B cell (primary cell): ENCODE measurements around the gene PSMA6.

Experiments
- EZH2 ChIP-seq: IDR thresholded peaks from 2 replicates; pipeline ENCODE4 v1.6.1; 2012; ENCODE audit warnings: borderline replicate concordance, low read depth, mild to moderate bottlenecking, moderate library complexity, low read length; ENCODE audit not compliant: insufficient read depth, poor library complexity, severe bottlenecking
- TF ChIP-seq, protein P1 (sequence below): fragments of 200-600 bp; IDR thresholded peaks from one replicate; pipeline ENCODE4 v1.8.0; 2022; ENCODE audit warnings: antibody characterized with exemption, mild to moderate bottlenecking

DNA sequence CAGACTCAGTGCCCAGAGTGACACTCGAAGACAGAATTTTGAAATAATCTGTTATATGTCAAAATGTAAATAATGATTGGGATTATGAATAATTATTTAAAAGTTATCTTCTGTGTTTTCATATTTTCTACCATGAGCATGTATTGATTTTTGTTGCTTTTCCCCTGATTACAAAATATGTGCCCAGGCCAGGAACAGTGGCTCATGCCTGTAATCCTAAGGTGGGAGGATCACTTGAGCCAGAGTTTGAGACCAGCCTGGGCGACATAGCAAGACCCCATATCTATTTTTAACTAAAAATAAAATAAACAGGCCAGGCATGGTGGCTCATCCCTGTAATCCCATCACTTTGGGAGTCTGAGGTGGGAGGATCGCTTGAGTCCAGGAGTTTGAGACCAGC, 13.5 kb downstream of the PSMA6 start:
- TF ChIP-seq, protein P1, sequence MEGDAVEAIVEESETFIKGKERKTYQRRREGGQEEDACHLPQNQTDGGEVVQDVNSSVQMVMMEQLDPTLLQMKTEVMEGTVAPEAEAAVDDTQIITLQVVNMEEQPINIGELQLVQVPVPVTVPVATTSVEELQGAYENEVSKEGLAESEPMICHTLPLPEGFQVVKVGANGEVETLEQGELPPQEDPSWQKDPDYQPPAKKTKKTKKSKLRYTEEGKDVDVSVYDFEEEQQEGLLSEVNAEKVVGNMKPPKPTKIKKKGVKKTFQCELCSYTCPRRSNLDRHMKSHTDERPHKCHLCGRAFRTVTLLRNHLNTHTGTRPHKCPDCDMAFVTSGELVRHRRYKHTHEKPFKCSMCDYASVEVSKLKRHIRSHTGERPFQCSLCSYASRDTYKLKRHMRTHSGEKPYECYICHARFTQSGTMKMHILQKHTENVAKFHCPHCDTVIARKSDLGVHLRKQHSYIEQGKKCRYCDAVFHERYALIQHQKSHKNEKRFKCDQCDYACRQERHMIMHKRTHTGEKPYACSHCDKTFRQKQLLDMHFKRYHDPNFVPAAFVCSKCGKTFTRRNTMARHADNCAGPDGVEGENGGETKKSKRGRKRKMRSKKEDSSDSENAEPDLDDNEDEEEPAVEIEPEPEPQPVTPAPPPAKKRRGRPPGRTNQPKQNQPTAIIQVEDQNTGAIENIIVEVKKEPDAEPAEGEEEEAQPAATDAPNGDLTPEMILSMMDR: no peak
- TF ChIP-seq EZH2: no peak
